Measurements from ENCODE around the gene MGAT4B. TPM values are rescaled to one million over a fixed set of nuclear protein-coding genes. Genes with fewer than 3 reads are reported as not detected.
A peak's percentile ranks its signal among the peaks of the same experiment; 100 is the strongest.

MGAT4B gene
- total and polyA plus RNA-seq, 12 donors = 80.5 to 242 (median 197) TPM

- DNase-seq = peak in 3 of 7 donors; percentile 46 to 66 (median 51)
- intact Hi-C loops (cut with DNase I) = no loop called here
- TF ChIP-seq POLR2A (IDR thresholded peaks at IDR 0.05) (no peak), CTCF (IDR thresholded peaks at IDR 0.05) (no peak)
- H3K4me3 ChIP-seq = no peak overlapping the region
- peaks cover 46 to 66% of the 10 kb centered on the region in 2 donors for H3K4me1 ChIP-seq (replicated peaks in 1 of 2)
- no peaks in the 10 kb centered on the region for H3K9me3 ChIP-seq (replicated peaks in 1 of 3)
- peak overlapping the region in 3 of 5 donors; percentile 31 to 80 (median 63) for H3K27ac ChIP-seq
- 66 to 73% (median 69%) methylated on average over 10 to 20 of the region's 20 CpGs for WGBS, 4 donors
- no peaks in the 10 kb centered on the region for H3K27me3 ChIP-seq
- H3K36me3 ChIP-seq (replicated peaks in 1 of 2) = peaks cover 0 to 50% of the 10 kb centered on the region in 2 donors
Observed at GRCh38 chr5:179766021-179766725, 40.5 kb downstream of the MGAT4B start.

- H3K36me3 ChIP-seq (replicated peaks in 1 of 2) = peaks cover 0 to 42% of the 10 kb centered on the region in 2 donors
- TF ChIP-seq POLR2A (IDR thresholded peaks at IDR 0.05) = no peak
- TF ChIP-seq CTCF (IDR thresholded peaks at IDR 0.05) = no peak
- H3K4me1 ChIP-seq (replicated peaks in 1 of 2) = peaks cover 46 to 70% of the 10 kb centered on the region in 2 donors
- H3K9me3 ChIP-seq (replicated peaks in 1 of 3) = no peaks in the 10 kb centered on the region
- H3K27ac ChIP-seq = peak overlapping the region in 3 of 5 donors; percentile 31 to 80 (median 63)
- DNase-seq = peak in 4 of 7 donors; percentile 37 to 51 (median 42)
- H3K27me3 ChIP-seq = no peaks in the 10 kb centered on the region
- 37 to 55% (median 41%) methylated on average over 11 to 13 of the region's 13 CpGs for WGBS, 4 donors
- H3K4me3 ChIP-seq = no peak overlapping the region
- intact Hi-C loops (cut with DNase I) = no loop called here
Observed at GRCh38 chr5:179765400-179765799, 41.3 kb downstream of the MGAT4B start.

GRCh38 chr5:179764056-179764455 is 42.6 kb downstream of the MGAT4B start:
- Histone ChIP-seq H3K4me1 (replicated peaks in 1 of 2) (peaks cover 46 to 81% of the 10 kb centered on the region in 2 donors), H3K27ac (peak overlapping the region in 4 of 5 donors; percentile 29 to 86 (median 66))
- intact Hi-C loops (cut with DNase I) = loop anchor here in 1 of 2 donors (5.0 kb wide), 1 partner anchor 33 kb away; no protein-coding TSS in a partner anchor

More at GRCh38 chr5:179764056-179764455, 42.6 kb downstream of the MGAT4B start:
- Histone ChIP-seq H3K27me3 (no peaks in the 10 kb centered on the region), H3K36me3 (replicated peaks in 1 of 2) (peaks cover 0 to 29% of the 10 kb centered on the region in 2 donors), H3K4me3 (no peak overlapping the region), H3K9me3 (replicated peaks in 1 of 3) (no peaks in the 10 kb centered on the region)
- TF ChIP-seq POLR2A (IDR thresholded peaks at IDR 0.05) = no peak
- TF ChIP-seq CTCF (IDR thresholded peaks at IDR 0.05) = no peak
- DNase-seq = no peak
- 65 to 70% (median 67%) methylated on average over 8 of the region's 8 CpGs for WGBS, 4 donors
